ENCODE results near the gene ZCCHC14. TPM values are rescaled to one million over a fixed set of nuclear protein-coding genes. Genes with fewer than 3 reads are reported as not detected.
A peak's percentile ranks its signal among the peaks of the same experiment; 100 is the strongest.
"Not testable (repeated sequence)": the region's sequence is repeated elsewhere in the genome, so short reads cannot be mapped to it uniquely, and the experiment has no call there.

ZCCHC14 gene
- polyA plus RNA-seq, 6 donors from 2014 or later: 0.03 to 0.31 (median 0.20) TPM; not detected in 1

GRCh38 chr16:87517610-87518429 is 25.0 kb upstream of the ZCCHC14 start:
- Mint-ChIP-seq H3K9me3 (peaks cover 0 to 14% (median 0%) of the 10 kb centered on the region in 7 donors), H3K27me3 (peaks cover 30 to 52% (median 36%) of the 10 kb centered on the region in 3 donors)
- DNase-seq; H3K4me3 Mint-ChIP-seq; H3K4me1 Mint-ChIP-seq; H3K27ac Mint-ChIP-seq; ATAC-seq (ENCODE audit: low read depth in 2 of 2); H3K36me3 Mint-ChIP-seq: not testable (repeated sequence)

- Mint-ChIP-seq H3K9me3 (peaks cover 0 to 6% (median 2%) of the 10 kb centered on the region in 7 donors), H3K27me3 (peaks cover 33 to 65% (median 45%) of the 10 kb centered on the region in 3 donors), H3K36me3 (peaks cover 4 to 6% of the 10 kb centered on the region in 2 donors), H3K4me3 (no peak overlapping the region), H3K27ac (no peak overlapping the region), H3K4me1 (no peaks in the 10 kb centered on the region)
- ATAC-seq (ENCODE audit: low read depth in 2 of 2) (no peak), DNase-seq (no peak)
Observed at GRCh38 chr16:87516361-87516760, 23.5 kb upstream of the ZCCHC14 start.

- ATAC-seq (ENCODE audit: low read depth in 2 of 2): no peak
- H3K4me1 Mint-ChIP-seq: no peaks in the 10 kb centered on the region
- H3K27ac Mint-ChIP-seq: no peak overlapping the region
- peaks cover 32 to 63% (median 44%) of the 10 kb centered on the region in 3 donors for H3K27me3 Mint-ChIP-seq
- H3K36me3 Mint-ChIP-seq: peaks cover 3 to 8% of the 10 kb centered on the region in 2 donors
- DNase-seq: no peak
- H3K9me3 Mint-ChIP-seq: peaks cover 0 to 7% (median 2%) of the 10 kb centered on the region in 7 donors
- no peak overlapping the region for H3K4me3 Mint-ChIP-seq
Observed at GRCh38 chr16:87515475-87516330, 22.9 kb upstream of the ZCCHC14 start.

- not testable (repeated sequence) for ATAC-seq (ENCODE audit: low read depth in 2 of 2); H3K4me3 Mint-ChIP-seq; DNase-seq; H3K4me1 Mint-ChIP-seq
- peaks cover 0 to 18% (median 8%) of the 10 kb centered on the region in 7 donors for H3K9me3 Mint-ChIP-seq
- peaks cover 50 to 66% (median 57%) of the 10 kb centered on the region in 3 donors for H3K27me3 Mint-ChIP-seq
- peaks cover 0 to 14% of the 10 kb centered on the region in 2 donors for H3K36me3 Mint-ChIP-seq
- peak overlapping the region in 1 of 6 donors; percentile 72 for H3K27ac Mint-ChIP-seq
Observed at GRCh38 chr16:87509778-87510177, 17.0 kb upstream of the ZCCHC14 start.

GRCh38 chr16:87507351-87508069 is 14.7 kb upstream of the ZCCHC14 start:
- Mint-ChIP-seq H3K9me3 (peaks cover 0 to 18% (median 8%) of the 10 kb centered on the region in 7 donors), H3K4me1 (peaks cover 0 to 8% (median 7%) of the 10 kb centered on the region in 3 donors), H3K27me3 (peaks cover 50 to 55% (median 53%) of the 10 kb centered on the region in 3 donors), H3K4me3 (peak overlapping the region in 1 of 8 donors; percentile 1), H3K27ac (no peak overlapping the region), H3K36me3 (peaks cover 0 to 14% of the 10 kb centered on the region in 2 donors)
- DNase-seq (no peak), ATAC-seq (ENCODE audit: low read depth in 2 of 2) (no peak)

GRCh38 chr16:87506423-87507350 is 13.9 kb upstream of the ZCCHC14 start:
- no peak for ATAC-seq (ENCODE audit: low read depth in 2 of 2)
- Mint-ChIP-seq H3K4me1 (peaks cover 0 to 8% (median 7%) of the 10 kb centered on the region in 3 donors), H3K36me3 (peaks cover 0 to 12% of the 10 kb centered on the region in 2 donors), H3K4me3 (peak overlapping the region in 1 of 8 donors; percentile 70), H3K27ac (no peak overlapping the region), H3K27me3 (peaks cover 45 to 51% (median 47%) of the 10 kb centered on the region in 3 donors), H3K9me3 (peaks cover 0 to 15% (median 6%) of the 10 kb centered on the region in 7 donors)
- no peak for DNase-seq

GRCh38 chr16:87505834-87506233 is 13.0 kb upstream of the ZCCHC14 start:
- H3K4me1 Mint-ChIP-seq: peaks cover 0 to 8% (median 7%) of the 10 kb centered on the region in 3 donors
- peaks cover 0 to 11% (median 5%) of the 10 kb centered on the region in 7 donors for H3K9me3 Mint-ChIP-seq
- peaks cover 39 to 47% (median 47%) of the 10 kb centered on the region in 3 donors for H3K27me3 Mint-ChIP-seq
- H3K4me3 Mint-ChIP-seq: no peak overlapping the region
- ATAC-seq (ENCODE audit: low read depth in 2 of 2) (no peak), DNase-seq (no peak)
- H3K36me3 Mint-ChIP-seq: peaks cover 0 to 6% of the 10 kb centered on the region in 2 donors
- no peak overlapping the region for H3K27ac Mint-ChIP-seq

- not testable (repeated sequence) for H3K36me3 Mint-ChIP-seq, H3K9me3 Mint-ChIP-seq, H3K4me3 Mint-ChIP-seq, H3K4me1 Mint-ChIP-seq, H3K27ac Mint-ChIP-seq, DNase-seq
- ATAC-seq (ENCODE audit: low read depth in 2 of 2): peak in 1 of 2 donors; percentile 21
- peaks cover 30 to 46% (median 37%) of the 10 kb centered on the region in 3 donors for H3K27me3 Mint-ChIP-seq
Observed at GRCh38 chr16:87503232-87503937, 10.6 kb upstream of the ZCCHC14 start.

GRCh38 chr16:87502308-87502969 is 9.6 kb upstream of the ZCCHC14 start:
- peaks cover 0 to 7% (median 2%) of the 10 kb centered on the region in 3 donors for H3K4me1 Mint-ChIP-seq
- peaks cover 0 to 5% (median 0%) of the 10 kb centered on the region in 7 donors for H3K9me3 Mint-ChIP-seq
- H3K27me3 Mint-ChIP-seq: peaks cover 20 to 42% (median 29%) of the 10 kb centered on the region in 3 donors
- no peaks in the 10 kb centered on the region for H3K36me3 Mint-ChIP-seq
- H3K4me3 Mint-ChIP-seq: no peak overlapping the region
- DNase-seq (no peak), ATAC-seq (ENCODE audit: low read depth in 2 of 2) (no peak)
- no peak overlapping the region for H3K27ac Mint-ChIP-seq

- H3K27ac Mint-ChIP-seq: no peak overlapping the region
- DNase-seq (no peak), ATAC-seq (ENCODE audit: low read depth in 2 of 2) (no peak)
- H3K27me3 Mint-ChIP-seq: peaks cover 12 to 35% (median 25%) of the 10 kb centered on the region in 3 donors
- no peak overlapping the region for H3K4me3 Mint-ChIP-seq
- H3K9me3 Mint-ChIP-seq: peaks cover 0 to 4% (median 0%) of the 10 kb centered on the region in 7 donors
- peaks cover 8 to 17% (median 10%) of the 10 kb centered on the region in 3 donors for H3K4me1 Mint-ChIP-seq
- no peaks in the 10 kb centered on the region for H3K36me3 Mint-ChIP-seq
Observed at GRCh38 chr16:87501117-87501516, 8.3 kb upstream of the ZCCHC14 start.

GRCh38 chr16:87499189-87499486 is 6.3 kb upstream of the ZCCHC14 start:
- no peak overlapping the region for H3K4me3 Mint-ChIP-seq
- H3K36me3 Mint-ChIP-seq: no peaks in the 10 kb centered on the region
- H3K9me3 Mint-ChIP-seq: no peaks in the 10 kb centered on the region
- ATAC-seq (ENCODE audit: low read depth in 2 of 2) (no peak), DNase-seq (no peak)
- H3K27me3 Mint-ChIP-seq: peaks cover 28 to 40% (median 29%) of the 10 kb centered on the region in 3 donors
- H3K27ac Mint-ChIP-seq: no peak overlapping the region
- peaks cover 16 to 30% (median 22%) of the 10 kb centered on the region in 3 donors for H3K4me1 Mint-ChIP-seq
